IMR-90 (cell line): ENCODE measurements around the gene CDK6. TPM values are rescaled to one million over a fixed set of nuclear protein-coding genes. Genes with fewer than 3 reads are reported as not detected.

Experiments
- ATAC-seq: fragments of 200-7000 bp; cut with Tn5 transposase; 2 replicates; pipeline ENCODE4 v1.9.1; 2020; ENCODE audit warnings: low read depth, mild to moderate bottlenecking, moderate library complexity
- BruUV-seq: library from RNA; stranded (reverse); fragments of 400-500 nt; replicated peaks from 2 replicates; lab custom pipeline; 2021; lab: Mats Ljungman, UMichigan
- CTCF ChIA-PET: fragments of 300-600 bp; formaldehyde crosslinking; extraction: SDS; loops from one replicate; lab custom pipeline; 2021; ENCODE audit warnings: antibody characterized with exemption; lab: Yijun Ruan, JAX
- POLR2A ChIA-PET: fragments of 300-600 bp; sonication (Branson Sonifier 250); formaldehyde crosslinking; loops from one replicate; lab custom pipeline; 2022; ENCODE audit warnings: antibody characterized with exemption; ENCODE audit not compliant: unreplicated experiment; lab: Charles Lee
- DNase-seq: peaks from one replicate; pipeline ENCODE4 v3.0.0; 2013
- H2AFZ ChIP-seq: replicated peaks from 2 replicates; pipeline ENCODE3; 2013; ENCODE audit warnings: low read length, mild to moderate bottlenecking; ENCODE audit not compliant: poor library complexity
- H2AK5ac ChIP-seq: 2 replicates; pipeline ENCODE4 v1.6.1; 2013; ENCODE audit warnings: low read depth, low read length, inconsistent platforms
- H2AK9ac ChIP-seq: replicated peaks from 2 replicates; pipeline ENCODE3; 2013; ENCODE audit warnings: mild to moderate bottlenecking, low read depth, low read length, moderate library complexity; ENCODE audit not compliant: poor library complexity
- H2BK120ac ChIP-seq: 2 replicates; pipeline ENCODE4 v1.6.1; 2013; ENCODE audit warnings: low read depth, low read length, inconsistent platforms
- H2BK15ac ChIP-seq: 3 replicates; pipeline ENCODE4 v1.6.1; 2013; ENCODE audit warnings: low read depth, low read length, inconsistent platforms
- H2BK20ac ChIP-seq: 2 replicates; pipeline ENCODE4 v1.6.1; 2013; ENCODE audit warnings: low read depth, mild to moderate bottlenecking, inconsistent platforms, low read length, moderate library complexity
- H2BK5ac ChIP-seq: 2 replicates; pipeline ENCODE4 v1.6.1; 2013; ENCODE audit warnings: mild to moderate bottlenecking, low read depth, low read length, inconsistent platforms; ENCODE audit not compliant: poor library complexity, severe bottlenecking
- H3K14ac ChIP-seq: replicated peaks from 2 replicates; pipeline ENCODE4 v1.6.1; 2013; ENCODE audit warnings: low read depth, low read length, inconsistent platforms
- H3K18ac ChIP-seq: 2 replicates; pipeline ENCODE4 v1.6.1; 2013; ENCODE audit warnings: low read depth, low read length, control low read depth
- H3K23ac ChIP-seq: 2 replicates; pipeline ENCODE4 v1.6.1; 2013; ENCODE audit warnings: low read depth, low read length, inconsistent platforms
- H3K27ac ChIP-seq: 2 replicates; pipeline ENCODE4 v1.5.1; 2013; ENCODE audit warnings: mild to moderate bottlenecking, control low read depth, low read length; ENCODE audit not compliant: insufficient read depth
- H3K27me3 ChIP-seq: 2 replicates; pipeline ENCODE4 v1.6.1; 2013; ENCODE audit warnings: low read length; ENCODE audit not compliant: control insufficient read depth, insufficient read depth
- H3K36me3 ChIP-seq: 2 replicates; pipeline ENCODE4 v1.6.1; 2013; ENCODE audit warnings: low read length, mixed read lengths; ENCODE audit not compliant: control insufficient read depth, insufficient read depth
- H3K4ac ChIP-seq: 2 replicates; pipeline ENCODE4 v1.6.1; 2013; ENCODE audit warnings: low read depth, low read length, inconsistent platforms
- H3K4me1 ChIP-seq: 2 replicates; pipeline ENCODE4 v1.6.1; 2013; ENCODE audit warnings: low read length, mixed read lengths; ENCODE audit not compliant: control insufficient read depth, insufficient read depth
- H3K4me2 ChIP-seq: 2 replicates; pipeline ENCODE4 v1.6.1; 2013; ENCODE audit warnings: low read depth, mild to moderate bottlenecking, control low read depth, low read length, moderate library complexity
- H3K4me3 ChIP-seq: 2 replicates; pipeline ENCODE4 v1.5.1; 2013; ENCODE audit warnings: low read depth, mild to moderate bottlenecking, control low read depth, low read length, moderate library complexity; ENCODE audit not compliant: insufficient read depth
- H3K56ac ChIP-seq: 2 replicates; pipeline ENCODE4 v1.6.1; 2013; ENCODE audit warnings: low read length, inconsistent platforms; ENCODE audit not compliant: insufficient read depth; ENCODE audit errors: extremely low read depth
- H3K79me1 ChIP-seq, 2 experiments: 2 replicates each; pipeline ENCODE4 v1.6.1; 2013; ENCODE audit warnings: low read length in 2 of 2, inconsistent platforms in 1 of 2, low read depth in 1 of 2
- H3K9ac ChIP-seq: 2 replicates; pipeline ENCODE4 v1.6.1; 2013; ENCODE audit warnings: low read depth, low read length, control low read depth
- H3K9me1 ChIP-seq: 2 replicates; pipeline ENCODE4 v1.6.1; 2013; ENCODE audit warnings: low read length, inconsistent platforms; ENCODE audit not compliant: insufficient read depth
- H3K9me3 ChIP-seq: 2 replicates; pipeline ENCODE4 v1.6.1; 2013; ENCODE audit warnings: low read length; ENCODE audit not compliant: control insufficient read depth, insufficient read depth
- H4K20me1 ChIP-seq: 2 replicates; pipeline ENCODE4 v1.6.1; 2013; ENCODE audit warnings: low read length, inconsistent platforms; ENCODE audit not compliant: insufficient read depth
- H4K5ac ChIP-seq: 2 replicates; pipeline ENCODE4 v1.6.1; 2013; ENCODE audit warnings: mild to moderate bottlenecking, low read depth, low read length, control low read depth
- H4K8ac ChIP-seq, 2 experiments: 2 replicates each; pipeline ENCODE4 v1.6.1; 2013; ENCODE audit warnings: low read depth in 2 of 2, low read length in 2 of 2, control low read depth in 1 of 2, inconsistent platforms in 1 of 2
- H4K91ac ChIP-seq: 2 replicates; pipeline ENCODE4 v1.6.1; 2013; ENCODE audit warnings: low read depth, low read length, inconsistent platforms; ENCODE audit not compliant: insufficient read depth
- BHLHE40 ChIP-seq: fragments of 150-350 bp; IDR thresholded peaks from 2 replicates; pipeline ENCODE4 v1.6.1; 2016; ENCODE audit warnings: mild to moderate bottlenecking, low read depth, low read length
- FOS ChIP-seq: fragments of 150-350 bp; IDR thresholded peaks from 2 replicates; pipeline ENCODE4 v1.6.1; 2016; ENCODE audit warnings: low read depth, low read length
- MAFK ChIP-seq: IDR thresholded peaks from 2 replicates; pipeline ENCODE4 v1.6.1; 2012; ENCODE audit warnings: low read depth, low read length, improper control_type of control experiment
- MAZ ChIP-seq: IDR thresholded peaks from 2 replicates; pipeline ENCODE4 v1.6.1; 2012; ENCODE audit warnings: low read depth, mild to moderate bottlenecking, low read length, improper control_type of control experiment, moderate library complexity, borderline replicate concordance
- MXI1 ChIP-seq: IDR thresholded peaks from 2 replicates; pipeline ENCODE4 v1.6.1; 2012; ENCODE audit warnings: low read depth, mild to moderate bottlenecking, low read length, moderate library complexity, borderline replicate concordance
- WGBS, 2 experiments: methylation state at CpG; one replicate each; pipeline versions ENCODE4 v1.1.5 to v1.1.7; 2013; ENCODE audit warnings: missing lambda C conversion rate in 2 of 2; ENCODE audit not compliant: insufficient read length in 1 of 2; ENCODE audit errors: extremely low coverage in 2 of 2; 5-methylcytosine and 5-hydroxymethylcytosine counted together
- dilution Hi-C: fragments of 300-500 bp; cut with HindIII; formaldehyde crosslinking; loops from one replicate; pipeline ENCODE4 v1.14.3; 2018; ENCODE audit warnings: low sequenced_read_pairs; ENCODE audit not compliant: unreplicated experiment
- in situ Hi-C: fragments of 300-500 bp; cut with MboI; formaldehyde crosslinking; loops from 3 replicates; pipeline ENCODE4 v1.14.3; 2019; ENCODE audit warnings: low sequenced_read_pairs, inconsistent platforms, mixed read lengths
- intact Hi-C: fragments of 100-400 bp; cut with micrococcal nuclease; formaldehyde crosslinking; loops from 2 replicates; pipeline ENCODE4 v1.10.0; 2022
- polyA plus RNA-seq, 3 experiments: library from polyadenylated mRNA; depleted of rRNA; stranded (reverse); fragments of >200 nt; gene quantifications; 2 replicates each; pipeline ENCODE4 v1.2.3, GENCODE V29; 2012; ENCODE audit warnings: low replicate concordance in 1 of 3
- total RNA-seq: library from RNA; depleted of rRNA; stranded (reverse); fragments of >200 nt; gene quantifications from 2 replicates; pipeline ENCODE4 v1.2.3, GENCODE V29; 2012

CDK6 gene
- total and polyA plus RNA-seq, 2 of the 4 experiments (the other 2 are of a cell fraction) = 21.5 to 195 TPM

- Histone ChIP-seq H3K18ac (peak overlapping the region; percentile 43; the same call in 1 of the 2 replicates), H4K5ac (no peak overlapping the region; the same call in 1 of the 2 replicates), H3K23ac (peak overlapping the region; percentile 52; the same call in 1 of the 2 replicates), H3K36me3 (peaks cover 9% of the 10 kb centered on the region), H2BK20ac (peak overlapping the region; percentile 52; the same call in 1 of the 2 replicates), H3K9me1 (peaks cover 15% of the 10 kb centered on the region), H4K20me1 (peaks cover 25% of the 10 kb centered on the region), H3K27ac (0 out of 2 replicates have a peak overlapping the region, but pooled peaks have one; percentile 0), H3K56ac (0 out of 2 replicates have a peak overlapping the region, but pooled peaks have one; percentile 31), H3K4me3 (no peak overlapping the region), H4K8ac (peak overlapping the region in 1 of 2 experiments; percentile 36; a peak in 1 of 4 replicates), H2AK9ac (peak overlapping the region; percentile 31), H3K4me2 (peak overlapping the region; percentile 51; the same call in 1 of the 2 replicates), H2BK5ac (peak overlapping the region; percentile 71), H3K27me3 (no peaks in the 10 kb centered on the region), H3K9me3 (no peaks in the 10 kb centered on the region), H3K4me1 (peaks cover 16% of the 10 kb centered on the region), H2BK15ac (no peak overlapping the region), H2BK120ac (peak overlapping the region; percentile 39; the same call in 1 of the 2 replicates), H2AFZ (peak overlapping the region; percentile 23), H3K14ac (peak overlapping the region; percentile 75; the same call in 1 of the 2 replicates), H3K79me1 (peaks cover 29 to 80% of the 10 kb centered on the region in 2 experiments), H3K4ac (peak overlapping the region; percentile 44; the same call in 1 of the 2 replicates), H4K91ac (no peak overlapping the region), H2AK5ac (0 out of 2 replicates have a peak overlapping the region, but pooled peaks have one; percentile 6), H3K9ac (no peak overlapping the region)
- ATAC-seq (peak; percentile 53), DNase-seq (peak; percentile 86)
- no CpG with 5 or more reads among the region's 4 CpGs for WGBS, 2 experiments
- dilution Hi-C loops (no loop called here), intact Hi-C loops (loop anchor here (10.0 kb wide), 1 partner anchor 263 kb away; no protein-coding TSS in a partner anchor), in situ Hi-C loops (no loop called here)
- POLR2A ChIA-PET = no interaction called here
- CTCF ChIA-PET = interaction anchor here (0.5 to 1.2 kb wide), 2 partner anchors 10 to 45 kb away, joined by 3 to 5 read pairs; no protein-coding TSS in a partner anchor
- no TSS peak for BruUV-seq
- TF ChIP-seq FOS (peak; percentile 76), MXI1 (0 out of 2 replicates have a peak, but pooled peaks have one; percentile 33), MAFK (peak; percentile 26), BHLHE40 (peak; percentile 43; the same call in 1 of the 2 replicates), MAZ (no peak)
These were observed 194.4 kb downstream of the CDK6 start for GRCh38 chr7:92641921-92642511.
